Activated gamma-delta T cell (primary cell): Measurements from ENCODE around the gene NAA60.
"Not testable (repeated sequence)": the region's sequence is repeated elsewhere in the genome, so short reads cannot be mapped to it uniquely, and the experiment has no call there.

Experiments used
- DNase-seq: peaks from one replicate; lab custom pipeline; 2025; lab: John Stamatoyannopoulos, UW

NAA60 gene

DNA sequence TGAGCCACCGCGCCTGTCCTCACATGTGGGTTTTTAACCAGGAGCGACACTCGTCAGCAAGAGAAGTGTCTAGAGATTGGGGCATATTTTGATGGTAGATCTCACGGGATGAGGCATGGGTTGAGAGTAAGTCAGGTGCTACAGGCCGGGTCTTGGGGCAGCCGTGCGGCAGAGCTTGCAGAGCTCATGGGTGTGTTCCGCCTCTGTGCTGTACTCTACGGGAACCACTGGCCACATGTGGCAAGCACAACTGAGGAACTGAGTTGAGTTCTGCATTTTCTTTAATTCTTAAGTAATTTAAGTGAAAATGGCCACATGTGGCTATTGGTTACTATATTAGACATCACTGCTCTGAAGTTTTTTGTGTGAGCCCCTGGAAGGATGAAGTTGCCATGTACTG, 66.9 kb downstream of the NAA60 start:
- DNase-seq: no peak

DNA sequence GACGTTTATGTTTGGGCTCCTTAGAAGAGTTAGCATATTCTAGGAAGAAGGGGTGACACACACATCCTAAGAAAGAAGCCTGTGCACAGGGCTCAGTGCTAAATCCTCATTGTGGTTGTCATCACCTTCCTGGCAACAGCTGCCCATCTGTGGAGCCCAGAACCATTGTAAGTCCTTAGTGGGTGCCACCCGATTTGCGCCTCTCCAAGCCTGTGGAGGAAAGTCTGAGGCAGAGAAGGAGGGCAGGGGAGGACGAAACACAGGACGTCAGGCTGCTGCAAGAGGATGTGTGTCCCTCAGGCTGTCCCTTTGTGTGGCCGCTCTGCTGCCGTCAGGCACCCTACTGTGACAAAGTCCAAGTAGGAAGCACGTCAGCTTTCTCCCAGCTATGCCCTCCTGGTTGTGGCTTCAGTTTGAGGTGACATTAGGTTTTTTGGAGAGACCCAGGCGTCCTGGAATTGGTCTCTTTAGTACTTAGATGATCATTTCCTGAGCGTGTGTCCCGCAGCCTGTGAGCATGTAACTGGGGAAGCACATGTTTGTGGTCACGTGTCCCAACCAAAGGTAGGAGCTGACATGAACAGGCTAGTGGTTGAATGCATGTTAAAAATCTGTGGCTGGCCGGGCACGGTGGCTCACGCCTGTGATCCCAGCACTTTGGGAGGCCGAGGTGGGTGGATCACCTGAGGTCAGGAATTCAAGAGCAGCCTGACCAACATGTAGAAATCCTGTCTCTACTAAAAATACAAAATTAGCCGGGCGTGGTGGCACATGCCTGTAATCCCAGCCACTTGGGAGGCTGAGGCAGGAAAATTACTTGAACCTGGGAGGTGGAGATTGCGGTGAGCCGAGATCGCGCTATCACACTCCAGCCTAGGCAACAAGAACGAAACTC, 68.1 kb downstream of the NAA60 start:
- DNase-seq: no peak

GRCh38 chr16:3513892-3514583, 70.6 kb downstream of the NAA60 start:
- no peak for DNase-seq

- DNase-seq: no peak
Observed at GRCh38 chr16:3514621-3515020, 71.1 kb downstream of the NAA60 start.

GRCh38 chr16:3515897-3516296, 72.4 kb downstream of the NAA60 start:
- no peak for DNase-seq

- no peak for DNase-seq
Observed at GRCh38 chr16:3518292-3518985, 75.0 kb downstream of the NAA60 start.

GRCh38 chr16:3518986-3519348, 75.5 kb downstream of the NAA60 start:
- DNase-seq: no peak

DNA sequence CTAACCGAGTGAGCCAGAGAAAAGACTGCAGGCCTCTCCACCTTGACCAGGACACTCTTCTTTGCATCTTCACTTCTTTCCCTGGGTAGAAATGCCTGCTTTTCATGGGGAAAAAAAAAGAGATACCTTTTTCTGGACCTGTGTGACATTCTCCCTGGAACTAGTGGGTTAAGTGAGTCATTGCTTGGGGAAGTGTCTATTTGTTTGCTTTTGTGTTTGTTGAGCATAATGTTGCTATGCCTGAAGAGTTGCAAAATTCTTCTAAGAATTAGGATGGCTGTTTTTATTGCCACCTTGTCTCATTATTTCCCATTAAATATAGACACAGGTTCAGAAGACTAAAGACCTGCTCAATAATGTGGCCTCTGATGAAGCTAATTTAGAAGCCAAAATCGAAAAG, 76.1 kb downstream of the NAA60 start:
- no peak for DNase-seq

GRCh38 chr16:3520413-3520812, 76.9 kb downstream of the NAA60 start:
- DNase-seq: no peak

GRCh38 chr16:3520841-3521240, 77.4 kb downstream of the NAA60 start:
- no peak for DNase-seq

- DNase-seq: no peak
Observed at GRCh38 chr16:3523281-3523680, 79.8 kb downstream of the NAA60 start.

DNA sequence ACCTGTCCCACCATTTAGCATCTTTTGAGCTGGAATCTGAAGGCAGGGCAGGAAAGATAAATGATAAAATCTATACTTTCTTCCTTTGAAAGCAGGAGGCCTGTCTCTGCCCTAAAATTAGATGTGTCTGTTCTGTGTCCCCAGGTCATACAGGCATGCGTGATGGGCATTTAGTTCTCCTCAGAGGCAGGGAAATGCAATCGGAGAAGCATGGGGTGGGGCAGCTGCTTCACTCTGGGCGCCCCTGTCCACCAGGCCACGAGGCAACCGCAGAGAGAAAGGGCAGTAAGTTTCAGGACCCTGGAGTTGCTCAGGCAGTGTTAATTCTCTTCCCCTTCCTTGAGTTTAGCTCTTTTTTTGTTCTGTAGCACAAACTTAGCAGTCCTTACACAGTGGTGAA, 82.5 kb downstream of the NAA60 start:
- no peak for DNase-seq

DNA sequence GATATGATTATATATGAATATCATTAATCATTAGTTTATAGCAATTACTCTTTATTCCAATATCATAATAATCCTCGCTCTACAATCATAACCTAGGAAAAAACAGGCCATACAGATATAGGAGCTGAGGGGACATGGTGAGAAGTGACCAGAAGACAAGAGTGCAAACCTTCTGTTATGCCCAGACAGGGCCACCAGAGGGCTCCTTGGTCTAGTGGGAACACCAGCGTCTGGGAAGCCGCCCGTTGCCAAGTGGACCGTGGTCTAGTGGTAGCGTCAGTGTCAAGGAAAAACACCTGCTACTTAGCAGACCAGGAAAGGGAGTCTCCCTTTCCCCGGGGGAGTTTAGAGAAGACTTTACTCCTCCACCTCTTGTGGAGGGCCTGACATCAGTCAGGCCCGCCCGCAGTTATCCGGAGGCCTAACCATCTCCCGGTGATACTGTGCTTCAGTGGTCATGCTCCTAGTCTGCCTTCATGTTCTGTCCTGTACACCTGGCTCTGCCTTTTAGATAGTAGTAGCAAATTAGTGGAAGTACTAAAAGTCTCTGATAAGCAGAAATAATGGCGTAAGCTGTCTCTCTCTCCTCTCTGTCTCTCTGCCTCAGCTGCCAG, 83.8 kb downstream of the NAA60 start:
- not testable (repeated sequence) for DNase-seq

- DNase-seq: no peak
Observed at GRCh38 chr16:3528406-3528805, 84.9 kb downstream of the NAA60 start.

GRCh38 chr16:3529175-3529574, 85.7 kb downstream of the NAA60 start:
- DNase-seq: no peak

DNA sequence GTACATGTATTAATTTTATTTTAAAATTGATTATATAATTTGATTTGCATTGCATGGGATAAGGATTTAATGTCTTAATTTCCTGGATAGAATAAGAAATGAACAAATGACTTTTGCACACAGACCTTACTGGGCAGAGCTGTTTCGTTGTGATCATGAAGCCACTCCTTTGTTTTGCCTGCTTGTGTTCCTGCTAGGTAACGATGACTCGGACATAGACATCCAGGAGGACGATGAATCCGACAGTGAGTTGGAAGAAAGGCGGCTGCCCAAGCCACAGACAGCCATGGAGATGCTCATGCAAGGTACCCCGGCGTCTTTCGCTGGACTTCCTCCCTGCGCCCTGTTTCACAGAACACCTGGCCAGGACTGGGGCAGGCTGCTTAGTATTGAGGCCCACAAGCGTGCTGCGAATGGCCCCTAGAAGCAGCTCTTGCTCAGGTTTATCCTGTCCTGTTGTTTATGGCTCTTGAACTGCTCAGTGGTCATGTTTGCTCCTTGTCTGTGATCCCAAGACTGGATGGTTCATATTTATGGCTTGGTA, 87.0 kb downstream of the NAA60 start:
- DNase-seq: no peak

- DNase-seq: no peak
Observed at GRCh38 chr16:3532741-3533140, 89.3 kb downstream of the NAA60 start.

GRCh38 chr16:3534126-3534525, 90.6 kb downstream of the NAA60 start:
- DNase-seq: no peak

- no peak for DNase-seq
Observed at GRCh38 chr16:3536271-3536731, 92.8 kb downstream of the NAA60 start.
